Skeletal muscle satellite cell (primary cell): ENCODE measurements around the gene CCDC27. TPM values are rescaled to one million over a fixed set of nuclear protein-coding genes. Genes with fewer than 3 reads are reported as not detected.

ENCODE experiments used
- H3K27me3 ChIP-seq: 2 replicates; pipeline ENCODE4 v1.7.0; 2013; ENCODE audit warnings: low read length; ENCODE audit not compliant: control insufficient read depth, insufficient read depth
- H3K36me3 ChIP-seq: 2 replicates; pipeline ENCODE4 v1.7.0; 2013; ENCODE audit warnings: mild to moderate bottlenecking, control low read depth, low read length; ENCODE audit not compliant: insufficient read depth
- H3K4me1 ChIP-seq: 2 replicates; pipeline ENCODE4 v1.7.0; 2013; ENCODE audit warnings: low read length; ENCODE audit not compliant: control insufficient read depth, insufficient read depth
- H3K4me2 ChIP-seq: 2 replicates; pipeline ENCODE4 v1.7.0; 2013; ENCODE audit warnings: mild to moderate bottlenecking, low read length
- H3K4me3 ChIP-seq: 2 replicates; pipeline ENCODE4 v1.7.0; 2013; ENCODE audit warnings: low read length
- H3K9ac ChIP-seq: 2 replicates; pipeline ENCODE4 v1.7.0; 2013; ENCODE audit warnings: mild to moderate bottlenecking, low read depth, low read length, moderate library complexity
- H3K9me3 ChIP-seq: replicated peaks from 2 replicates; pipeline ENCODE4 v1.7.0; 2013; ENCODE audit warnings: mild to moderate bottlenecking, control low read depth, low read length
- total RNA-seq: library from RNA; depleted of rRNA; stranded (reverse); fragments of >200 nt; gene quantifications from 2 replicates; pipeline ENCODE4 v1.2.3, GENCODE V29; 2012; rRNA removed

Gene CCDC27
- total RNA-seq = under 0.01 TPM in 1 of 2 replicates, not detected in the other

GRCh38 chr1:3752400-3752945 is at the start of gene CCDC27:
CCDC27 (plus strand) TSS chr1:3752450; CDS start chr1:3752482, 32 bp downstream.
- peaks cover 42% of the 10 kb centered on the region for H3K27me3 ChIP-seq
- H3K9me3 ChIP-seq = no peaks in the 10 kb centered on the region

GRCh38 chr1:3702528-3702927 is 49.7 kb upstream of the CCDC27 start:
- Histone ChIP-seq H3K9me3 (no peaks in the 10 kb centered on the region), H3K9ac (no peak overlapping the region), H3K27me3 (peaks cover 49% of the 10 kb centered on the region), H3K4me1 (peaks cover 11% of the 10 kb centered on the region), H3K4me3 (no peak overlapping the region), H3K36me3 (no peaks in the 10 kb centered on the region), H3K4me2 (no peak overlapping the region)

More at GRCh38 chr1:3752400-3752945, at the start of gene CCDC27:
- no peak within 1 kb of the TSS for H3K4me3 ChIP-seq
- H3K9ac ChIP-seq = no peak within 1 kb of the TSS
- H3K36me3 ChIP-seq = no peaks in the 10 kb centered on the region
- H3K4me2 ChIP-seq = no peak within 1 kb of the TSS
- peaks cover 6% of the 10 kb centered on the region for H3K4me1 ChIP-seq

- H3K9ac ChIP-seq = no peak overlapping the region
- H3K27me3 ChIP-seq = peaks cover 55% of the 10 kb centered on the region
- H3K4me1 ChIP-seq = peaks cover 11% of the 10 kb centered on the region
Observed at GRCh38 chr1:3702990-3703728, 49.1 kb upstream of the CCDC27 start.

GRCh38 chr1:3703786-3704371 is 48.4 kb upstream of the CCDC27 start:
- peaks cover 57% of the 10 kb centered on the region for H3K27me3 ChIP-seq
- H3K4me3 ChIP-seq = no peak overlapping the region

More at GRCh38 chr1:3702990-3703728, 49.1 kb upstream of the CCDC27 start:
- Histone ChIP-seq H3K9me3 (no peaks in the 10 kb centered on the region), H3K4me3 (no peak overlapping the region), H3K36me3 (no peaks in the 10 kb centered on the region), H3K4me2 (peak overlapping the region; percentile 18)

GRCh38 chr1:3705341-3705950 is 46.8 kb upstream of the CCDC27 start:
- no peaks in the 10 kb centered on the region for H3K9me3 ChIP-seq
- H3K4me2 ChIP-seq = no peak overlapping the region
- no peaks in the 10 kb centered on the region for H3K36me3 ChIP-seq
- H3K27me3 ChIP-seq = peaks cover 55% of the 10 kb centered on the region
- H3K4me3 ChIP-seq = no peak overlapping the region
- H3K4me1 ChIP-seq = peaks cover 11% of the 10 kb centered on the region
- no peak overlapping the region for H3K9ac ChIP-seq

More at GRCh38 chr1:3703786-3704371, 48.4 kb upstream of the CCDC27 start:
- Histone ChIP-seq H3K9ac (no peak overlapping the region), H3K4me2 (peak overlapping the region; percentile 18), H3K4me1 (peaks cover 11% of the 10 kb centered on the region), H3K9me3 (no peaks in the 10 kb centered on the region), H3K36me3 (no peaks in the 10 kb centered on the region)

- Histone ChIP-seq H3K27me3 (peaks cover 64% of the 10 kb centered on the region), H3K4me1 (peaks cover 11% of the 10 kb centered on the region), H3K9me3 (no peaks in the 10 kb centered on the region), H3K4me3 (no peak overlapping the region), H3K36me3 (no peaks in the 10 kb centered on the region), H3K4me2 (no peak overlapping the region), H3K9ac (no peak overlapping the region)
Observed at GRCh38 chr1:3706651-3707297, 45.5 kb upstream of the CCDC27 start.

- Histone ChIP-seq H3K27me3 (peaks cover 67% of the 10 kb centered on the region), H3K36me3 (no peaks in the 10 kb centered on the region), H3K4me1 (peaks cover 11% of the 10 kb centered on the region), H3K9me3 (no peaks in the 10 kb centered on the region), H3K4me2 (no peak overlapping the region), H3K4me3 (no peak overlapping the region), H3K9ac (no peak overlapping the region)
Observed at GRCh38 chr1:3707298-3707938, 44.8 kb upstream of the CCDC27 start.

GRCh38 chr1:3707939-3708328 is 44.3 kb upstream of the CCDC27 start:
- H3K27me3 ChIP-seq = peaks cover 67% of the 10 kb centered on the region
- H3K36me3 ChIP-seq = no peaks in the 10 kb centered on the region
- no peaks in the 10 kb centered on the region for H3K9me3 ChIP-seq
- no peak overlapping the region for H3K9ac ChIP-seq
- no peak overlapping the region for H3K4me3 ChIP-seq
- peaks cover 11% of the 10 kb centered on the region for H3K4me1 ChIP-seq
- no peak overlapping the region for H3K4me2 ChIP-seq

- no peak overlapping the region for H3K9ac ChIP-seq
- peaks cover 67% of the 10 kb centered on the region for H3K27me3 ChIP-seq
- H3K9me3 ChIP-seq = no peaks in the 10 kb centered on the region
- no peak overlapping the region for H3K4me2 ChIP-seq
- no peak overlapping the region for H3K4me3 ChIP-seq
- peaks cover 4% of the 10 kb centered on the region for H3K4me1 ChIP-seq
- no peaks in the 10 kb centered on the region for H3K36me3 ChIP-seq
Observed at GRCh38 chr1:3708791-3709190, 43.5 kb upstream of the CCDC27 start.

- H3K36me3 ChIP-seq = no peaks in the 10 kb centered on the region
- H3K4me1 ChIP-seq = no peaks in the 10 kb centered on the region
- no peaks in the 10 kb centered on the region for H3K9me3 ChIP-seq
- peaks cover 64% of the 10 kb centered on the region for H3K27me3 ChIP-seq
- H3K4me2 ChIP-seq = no peak overlapping the region
- H3K9ac ChIP-seq = no peak overlapping the region
- H3K4me3 ChIP-seq = no peak overlapping the region
Observed at GRCh38 chr1:3710251-3710650, 42.0 kb upstream of the CCDC27 start.

- no peak overlapping the region for H3K4me3 ChIP-seq
- H3K36me3 ChIP-seq = no peaks in the 10 kb centered on the region
- no peak overlapping the region for H3K4me2 ChIP-seq
- H3K4me1 ChIP-seq = no peaks in the 10 kb centered on the region
- H3K9ac ChIP-seq = no peak overlapping the region
- H3K27me3 ChIP-seq = peaks cover 74% of the 10 kb centered on the region
- no peaks in the 10 kb centered on the region for H3K9me3 ChIP-seq
Observed at GRCh38 chr1:3711381-3711779, 40.9 kb upstream of the CCDC27 start.
